Endothelial cell of umbilical vein (primary cell): ENCODE results near the gene HIGD1A. TPM values are rescaled to one million over a fixed set of nuclear protein-coding genes. Genes with fewer than 3 reads are reported as not detected.

Experiments used
- BruUV-seq: library from RNA; stranded (reverse); fragments of 400-500 nt; replicated peaks from 2 replicates; lab custom pipeline; 2021; lab: Mats Ljungman, UMichigan
- CTCF ChIA-PET: fragments of 300-600, 350-600 bp; sonication (Branson Sonifier 250); formaldehyde crosslinking; loops from one replicate; lab custom pipeline; 2021; ENCODE audit warnings: antibody characterized with exemption, inconsistent platforms; lab: Charles Lee
- POLR2A ChIA-PET: fragments of 300-600, 350-600 bp; sonication (Branson Sonifier 250); formaldehyde crosslinking; loops from one replicate; lab custom pipeline; 2021; ENCODE audit warnings: antibody characterized with exemption, inconsistent platforms; lab: Charles Lee
- DNase-seq: peaks from one replicate; pipeline ENCODE4 v3.0.0-alpha.2; 2011; ENCODE audit warnings: low read depth, low spot score
- FAIRE-seq: peaks from 2 replicates; lab custom pipeline; 2011; peaks lifted over from hg19 to GRCh38; lab: Jason Lieb, UNC
- H2AFZ ChIP-seq: 2 replicates; pipeline ENCODE4 v1.6.0; 2012; ENCODE audit warnings: low read depth, low read length, control low read depth, inconsistent platforms
- H3K27ac ChIP-seq: 2 replicates; pipeline ENCODE4 v1.5.1; 2011; ENCODE audit warnings: low read depth, mild to moderate bottlenecking, control low read depth, low read length, moderate library complexity; ENCODE audit not compliant: insufficient read depth
- H3K27me3 ChIP-seq, 2 experiments: 2 replicates each; pipeline versions ENCODE4 v1.6.0 to v1.6.1; 2011; ENCODE audit warnings: low read length in 2 of 2, mixed read lengths in 1 of 2; ENCODE audit not compliant: control insufficient read depth in 2 of 2, insufficient read depth in 2 of 2
- H3K36me3 ChIP-seq, 2 experiments: 2 replicates in 1 of 2; 3 replicates in 1 of 2; pipeline ENCODE4 v1.5.1; 2011; ENCODE audit warnings: low read length in 2 of 2, mild to moderate bottlenecking in 1 of 2, moderate library complexity in 1 of 2; ENCODE audit not compliant: control insufficient read depth in 2 of 2, insufficient read depth in 2 of 2; ENCODE audit errors: extremely low read depth in 1 of 2
- H3K4me1 ChIP-seq: 3 replicates; pipeline ENCODE4 v1.5.1; 2011; ENCODE audit warnings: mild to moderate bottlenecking, low read length; ENCODE audit not compliant: control insufficient read depth, insufficient read depth; ENCODE audit errors: extremely low read depth
- H3K4me2 ChIP-seq: 2 replicates; pipeline ENCODE4 v1.6.1; 2011; ENCODE audit warnings: low read length, control low read depth, mixed read lengths; ENCODE audit not compliant: insufficient read depth
- H3K4me3 ChIP-seq, 3 experiments: fragments of 200-600 bp in 1 of 3; sonication (generic), shearing (Covaris generic) in 1 of 3; replicated peaks in 1 of 3; 2 replicates each; pipeline ENCODE4 v1.5.1; 2011 to 2016; ENCODE audit warnings: control low read depth in 3 of 3, low read length in 3 of 3, mild to moderate bottlenecking in 2 of 3, inconsistent platforms in 1 of 3, low read depth in 1 of 3, moderate library complexity in 1 of 3; ENCODE audit not compliant: insufficient read depth in 1 of 3
- H3K79me2 ChIP-seq: 2 replicates; pipeline ENCODE4 v1.6.0; 2012; ENCODE audit warnings: low read length, inconsistent platforms; ENCODE audit not compliant: control insufficient read depth, insufficient read depth
- H3K9ac ChIP-seq: replicated peaks from 2 replicates; pipeline ENCODE3; 2011; ENCODE audit warnings: low read length, control low read depth; ENCODE audit not compliant: insufficient read depth; ENCODE audit errors: extremely low read depth
- H3K9me1 ChIP-seq: replicated peaks from 3 replicates; pipeline ENCODE4 v1.6.0; 2011; ENCODE audit warnings: mild to moderate bottlenecking, low read length; ENCODE audit not compliant: control insufficient read depth, insufficient read depth; ENCODE audit errors: extremely low read depth
- H3K9me3 ChIP-seq: replicated peaks from 2 replicates; pipeline ENCODE4 v1.5.1; 2012; ENCODE audit warnings: low read length, inconsistent platforms; ENCODE audit not compliant: control insufficient read depth, insufficient read depth
- H4K20me1 ChIP-seq: replicated peaks from 2 replicates; pipeline ENCODE3; 2011; ENCODE audit warnings: mild to moderate bottlenecking, low read length; ENCODE audit not compliant: control insufficient read depth, insufficient read depth; ENCODE audit errors: extremely low read depth
- CTCF ChIP-seq, 2 donors: IDR thresholded peaks; 1 replicate in 1 of 2; 2 replicates in 1 of 2; pipeline ENCODE4 v1.5.1; 2011; ENCODE audit warnings: low read length in 2 of 2, mild to moderate bottlenecking in 2 of 2, moderate library complexity in 2 of 2, control low read depth in 1 of 2, inconsistent platforms in 1 of 2, low read depth in 1 of 2; ENCODE audit not compliant: insufficient read depth in 1 of 2; ENCODE audit errors: extremely low read depth in 1 of 2
- EZH2 ChIP-seq: IDR thresholded peaks from 2 replicates; pipeline ENCODE4 v1.6.1; 2012; ENCODE audit warnings: borderline replicate concordance, low read depth, mild to moderate bottlenecking, moderate library complexity, low read length, inconsistent platforms; ENCODE audit not compliant: severe bottlenecking
- FOS ChIP-seq: IDR thresholded peaks from 2 replicates; pipeline ENCODE4 v1.6.1; 2011; ENCODE audit warnings: mild to moderate bottlenecking, low read length, moderate library complexity, borderline replicate concordance; ENCODE audit not compliant: insufficient read depth
- GATA2 ChIP-seq: IDR thresholded peaks from 2 replicates; pipeline ENCODE4 v1.7.0; 2011; ENCODE audit warnings: low read depth, mild to moderate bottlenecking, moderate library complexity, mixed read lengths, low read length; ENCODE audit not compliant: insufficient read length, insufficient read depth
- JUN ChIP-seq: IDR thresholded peaks from 2 replicates; pipeline ENCODE4 v1.6.1; 2011; ENCODE audit warnings: borderline replicate concordance, low read depth; ENCODE audit not compliant: insufficient read length, insufficient read depth
- MYC ChIP-seq: IDR thresholded peaks from one replicate; pipeline ENCODE4 v1.6.1; 2011; ENCODE audit warnings: mild to moderate bottlenecking, low read depth, low read length
- POLR2AphosphoS5 ChIP-seq: IDR thresholded peaks from 2 replicates; pipeline ENCODE4 v1.6.1; 2012; ENCODE audit warnings: low read depth, mild to moderate bottlenecking, control low read depth, low read length, moderate library complexity; ENCODE audit not compliant: insufficient read depth
- dilution Hi-C: fragments of 300-500 bp; cut with MboI; formaldehyde crosslinking; loops from one replicate; pipeline ENCODE4 v1.15.0; 2019; ENCODE audit warnings: low sequenced_read_pairs; ENCODE audit not compliant: extremely low pct_ligation_motif_present
- intact Hi-C: fragments of 100-400 bp; cut with micrococcal nuclease; formaldehyde crosslinking; loops from one replicate; pipeline ENCODE4 v1.10.0; 2022
- polyA plus RNA-seq, 4 experiments: library from polyadenylated mRNA; depleted of rRNA in 3 of 4; stranded (reverse) in 3 of 4; unstranded in 1 of 4; fragments of >200 nt; gene quantifications; 2 replicates each; pipeline versions ENCODE4 v1.2.1 to v1.2.3, GENCODE V29; 2011 to 2012; ENCODE audit warnings: missing spikeins in 1 of 4
- total RNA-seq: library from RNA; stranded (reverse); gene quantifications from 2 replicates; pipeline ENCODE4 v1.2.3, GENCODE V29; 2021

The HIGD1A gene
- total and polyA plus RNA-seq, 2 donors (not counting 3 experiments of a cell fraction or from before 2014, with no cell fraction given) = 59.5 to 68.9 TPM

DNA sequence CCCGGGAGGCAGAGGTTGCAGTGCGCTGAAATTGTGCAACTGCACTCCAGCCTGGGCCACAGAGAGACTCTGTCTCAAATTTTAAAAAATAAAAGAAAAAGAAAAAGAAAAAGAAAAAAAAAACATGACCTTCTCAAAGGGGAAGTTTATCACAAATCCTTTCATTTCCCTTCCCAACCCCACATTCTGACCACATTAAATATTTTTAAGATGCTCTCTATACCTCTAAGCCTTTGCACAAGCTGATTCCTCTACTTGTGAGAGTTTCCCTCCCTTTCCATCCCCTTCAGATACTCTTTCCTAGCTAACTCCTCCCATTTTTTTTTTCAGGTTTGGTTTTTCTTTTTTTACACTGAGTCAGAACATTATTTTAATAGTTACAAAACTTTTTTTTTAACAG lies 4.0 kb downstream of the HIGD1A start:
- intact Hi-C loops = no loop called here
- peaks cover 54% of the 10 kb centered on the region for H3K79me2 ChIP-seq
- H2AFZ ChIP-seq = no peak overlapping the region
- ChIA-PET CTCF (interaction anchor here (1.0 to 1.8 kb wide), 3 partner anchors 9 to 42 kb away, joined by 3 to 7 read pairs (median 3); partner anchors contain the start of gene ACKR2), POLR2A (no interaction called here)
- peaks cover 11% of the 10 kb centered on the region for H3K4me1 ChIP-seq
- DNase-seq (no peak), FAIRE-seq (no peak)
- no peak for TF ChIP-seq MYC
- TF ChIP-seq FOS = no peak
- no peak for TF ChIP-seq POLR2AphosphoS5
- no peak for TF ChIP-seq GATA2
- TF ChIP-seq JUN = no peak
- TF ChIP-seq EZH2 = no peak
- TF ChIP-seq CTCF (IDR thresholded peaks at IDR 0.05; ENCODE audit: extremely low read depth in 1 of 2, insufficient read depth in 1 of 2, low read depth in 1 of 2, low read length in 2 of 2) = no peak
- H3K4me2 ChIP-seq = no peak overlapping the region
- H3K36me3 ChIP-seq = no peaks in the 10 kb centered on the region
- H3K27me3 ChIP-seq = no peaks in the 10 kb centered on the region
- no peaks in the 10 kb centered on the region for H3K9me1 ChIP-seq
- no peaks in the 10 kb centered on the region for H3K9me3 ChIP-seq
- dilution Hi-C loops = no loop called here
- no peak overlapping the region for H3K4me3 ChIP-seq
- no TSS peak for BruUV-seq
- H3K27ac ChIP-seq = no peak overlapping the region
- H3K9ac ChIP-seq = no peak overlapping the region
- no peaks in the 10 kb centered on the region for H4K20me1 ChIP-seq
